ENCODE measurements around the gene SOD3. TPM values are rescaled to one million over a fixed set of nuclear protein-coding genes. Genes with fewer than 3 reads are reported as not detected.

Gene SOD3
- total RNA-seq, 1 experiment from 2014 or later, result 112 TPM

- DNase-seq (ENCODE audit: low read depth), result no peak
- in situ Hi-C loops (cut with HindIII; ENCODE audit: low pct_unique_long_range_greater_than_20kb, low sequenced_read_pairs), result no loop called here
These were observed 23.2 kb upstream of the SOD3 start for GRCh38 chr4:24772061-24772705.

DNA sequence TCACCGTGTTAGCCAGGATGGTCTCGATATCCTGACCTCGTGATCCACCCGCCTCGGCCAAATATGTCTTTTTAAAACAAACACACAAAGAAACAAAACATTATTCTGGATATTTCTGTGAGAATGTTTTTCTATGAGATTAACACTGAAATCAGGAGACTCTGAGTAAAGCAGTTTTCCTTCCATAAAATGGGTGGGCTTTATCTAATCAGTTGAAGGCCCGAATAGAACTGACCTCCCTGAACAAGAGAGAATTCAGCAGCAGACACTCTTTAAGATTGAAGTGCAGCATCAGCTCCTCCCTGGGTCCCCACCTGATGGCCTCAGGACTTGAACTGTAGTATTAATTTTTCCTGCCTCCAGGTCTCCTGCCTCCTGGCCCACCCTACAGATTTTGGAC lies 22.4 kb upstream of the SOD3 start:
- no peak for DNase-seq (ENCODE audit: low read depth)
- in situ Hi-C loops (cut with HindIII; ENCODE audit: low pct_unique_long_range_greater_than_20kb, low sequenced_read_pairs), result no loop called here

- DNase-seq (ENCODE audit: low read depth), result no peak
- in situ Hi-C loops (cut with HindIII; ENCODE audit: low pct_unique_long_range_greater_than_20kb, low sequenced_read_pairs), result no loop called here
These were observed 20.9 kb upstream of the SOD3 start for GRCh38 chr4:24774452-24774851.

DNA sequence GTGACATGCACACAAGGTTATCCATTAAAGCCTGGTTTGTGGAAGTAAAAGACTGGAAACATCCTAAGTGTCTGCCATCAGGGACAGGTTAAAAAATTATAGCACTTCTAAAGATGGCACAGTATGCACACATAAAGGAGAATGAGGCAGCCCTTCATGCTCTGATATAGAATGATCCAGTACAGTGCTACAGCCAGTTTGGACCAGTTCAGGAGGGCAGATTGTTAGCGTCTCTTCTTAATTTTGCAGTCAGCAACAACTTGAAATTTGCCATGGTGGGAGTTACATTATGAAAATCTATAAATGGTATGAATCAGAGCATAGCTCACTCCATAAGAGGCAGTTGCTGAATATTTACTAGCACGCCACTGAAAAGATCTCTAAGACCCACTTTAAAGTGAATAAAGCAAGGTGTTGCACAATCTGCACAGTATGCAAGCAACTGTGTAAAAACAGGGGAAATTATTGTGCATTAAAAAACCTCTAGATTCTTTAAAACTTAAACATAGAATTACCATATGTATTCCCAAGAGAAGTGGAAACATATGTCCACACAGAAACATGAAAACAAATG lies 20.3 kb upstream of the SOD3 start:
- in situ Hi-C loops (cut with HindIII; ENCODE audit: low pct_unique_long_range_greater_than_20kb, low sequenced_read_pairs), result no loop called here

DNA sequence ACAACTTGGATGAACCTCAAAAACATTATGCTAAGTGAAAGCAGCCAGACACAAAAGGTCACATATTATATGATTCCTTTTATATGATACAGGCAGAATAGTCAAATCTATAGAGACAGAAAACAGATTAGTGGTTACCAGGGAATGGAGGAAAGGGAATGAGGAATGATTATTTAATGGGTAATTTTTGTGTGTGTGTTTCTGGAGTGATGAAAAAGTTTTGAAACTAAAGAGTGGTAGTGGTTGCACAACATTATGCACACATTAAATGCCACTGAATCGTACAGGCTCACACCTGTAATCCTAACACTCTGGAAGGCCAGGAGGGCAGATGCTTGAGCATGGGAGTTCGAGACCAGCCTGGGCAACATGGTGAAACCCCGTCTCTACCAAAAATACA lies 19.6 kb upstream of the SOD3 start:
- in situ Hi-C loops (cut with HindIII; ENCODE audit: low pct_unique_long_range_greater_than_20kb, low sequenced_read_pairs), result no loop called here
- DNase-seq (ENCODE audit: low read depth), result no peak

More for the DNA sequence above, 20.3 kb upstream of the SOD3 start:
- no peak for DNase-seq (ENCODE audit: low read depth)

GRCh38 chr4:24777536-24778463 lies 17.6 kb upstream of the SOD3 start:
- no peak for DNase-seq (ENCODE audit: low read depth)
- in situ Hi-C loops (cut with HindIII; ENCODE audit: low pct_unique_long_range_greater_than_20kb, low sequenced_read_pairs), result no loop called here

GRCh38 chr4:24778464-24779225 lies 16.7 kb upstream of the SOD3 start:
- DNase-seq (ENCODE audit: low read depth), result no peak
- in situ Hi-C loops (cut with HindIII; ENCODE audit: low pct_unique_long_range_greater_than_20kb, low sequenced_read_pairs), result no loop called here

- in situ Hi-C loops (cut with HindIII; ENCODE audit: low pct_unique_long_range_greater_than_20kb, low sequenced_read_pairs), result no loop called here
- no peak for DNase-seq (ENCODE audit: low read depth)
These were observed 14.4 kb upstream of the SOD3 start for GRCh38 chr4:24780936-24781495.

- in situ Hi-C loops (cut with HindIII; ENCODE audit: low pct_unique_long_range_greater_than_20kb, low sequenced_read_pairs), result no loop called here
- peak; percentile 66 for DNase-seq (ENCODE audit: low read depth)
These were observed 13.2 kb upstream of the SOD3 start for GRCh38 chr4:24781999-24782745.

- DNase-seq (ENCODE audit: low read depth), result no peak
- in situ Hi-C loops (cut with HindIII; ENCODE audit: low pct_unique_long_range_greater_than_20kb, low sequenced_read_pairs), result no loop called here
These were observed 11.9 kb upstream of the SOD3 start for GRCh38 chr4:24783506-24783905.

DNA sequence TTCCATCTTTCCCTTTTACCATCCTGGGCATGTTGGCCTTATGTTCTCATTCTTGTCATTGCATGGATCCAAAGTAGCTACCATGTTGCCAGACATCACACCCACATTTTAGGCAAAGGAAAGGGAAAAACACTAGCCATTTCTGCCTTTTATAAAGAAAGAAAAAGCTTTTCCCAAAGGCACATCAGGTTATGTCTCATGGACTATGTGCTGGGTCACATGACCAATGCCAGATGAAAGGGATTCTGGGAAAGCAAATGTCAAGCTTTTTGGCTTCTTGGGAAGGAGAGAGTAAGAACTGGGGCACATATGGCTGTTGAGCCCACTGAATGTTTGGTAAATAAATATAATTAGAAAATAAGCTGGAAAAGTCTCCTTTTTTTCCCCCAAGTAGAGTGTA lies 4.3 kb upstream of the SOD3 start:
- no peak for DNase-seq (ENCODE audit: low read depth)
- in situ Hi-C loops (cut with HindIII; ENCODE audit: low pct_unique_long_range_greater_than_20kb, low sequenced_read_pairs), result no loop called here

GRCh38 chr4:24792552-24792951 lies 2.8 kb upstream of the SOD3 start:
- no peak for DNase-seq (ENCODE audit: low read depth)
- in situ Hi-C loops (cut with HindIII; ENCODE audit: low pct_unique_long_range_greater_than_20kb, low sequenced_read_pairs), result no loop called here

DNA sequence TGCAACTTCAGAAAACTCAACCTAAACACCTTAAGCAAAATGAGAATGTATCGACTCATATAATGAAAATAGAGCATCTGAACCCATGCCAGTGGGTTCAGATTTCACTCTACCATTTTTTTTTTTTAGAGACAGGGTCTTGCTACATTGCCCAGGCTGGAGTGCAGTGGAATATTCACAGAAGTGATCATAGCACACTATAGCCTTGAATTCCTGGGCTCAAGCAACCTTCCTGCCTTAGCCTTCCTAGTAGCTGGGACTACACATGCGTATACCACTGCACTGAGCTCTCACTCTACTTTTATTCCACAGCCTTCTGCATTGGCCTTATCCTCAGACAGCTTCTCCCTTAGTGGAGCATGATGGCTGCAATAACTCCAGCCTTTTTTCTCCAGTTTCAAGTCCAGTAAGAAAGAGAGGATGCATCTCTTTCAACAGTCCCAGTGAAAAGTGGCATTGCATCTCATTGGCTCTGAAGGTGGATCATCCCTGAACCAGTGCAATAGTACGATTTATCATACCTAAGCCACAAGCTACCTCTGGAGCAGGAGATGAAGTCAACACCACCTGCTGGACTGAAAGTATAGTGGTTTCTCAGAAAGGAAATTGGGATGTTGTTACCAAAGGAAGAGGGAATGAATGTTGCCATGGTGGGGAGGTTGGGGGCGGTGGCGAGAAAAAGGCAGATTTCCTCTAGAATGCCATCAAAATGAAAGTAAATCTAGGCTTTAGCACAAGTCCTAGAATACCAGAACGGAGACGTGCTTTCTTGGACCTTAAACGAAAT lies 2.0 kb upstream of the SOD3 start:
- in situ Hi-C loops (cut with HindIII; ENCODE audit: low pct_unique_long_range_greater_than_20kb, low sequenced_read_pairs), result no loop called here
- peak; percentile 59 for DNase-seq (ENCODE audit: low read depth)

DNA sequence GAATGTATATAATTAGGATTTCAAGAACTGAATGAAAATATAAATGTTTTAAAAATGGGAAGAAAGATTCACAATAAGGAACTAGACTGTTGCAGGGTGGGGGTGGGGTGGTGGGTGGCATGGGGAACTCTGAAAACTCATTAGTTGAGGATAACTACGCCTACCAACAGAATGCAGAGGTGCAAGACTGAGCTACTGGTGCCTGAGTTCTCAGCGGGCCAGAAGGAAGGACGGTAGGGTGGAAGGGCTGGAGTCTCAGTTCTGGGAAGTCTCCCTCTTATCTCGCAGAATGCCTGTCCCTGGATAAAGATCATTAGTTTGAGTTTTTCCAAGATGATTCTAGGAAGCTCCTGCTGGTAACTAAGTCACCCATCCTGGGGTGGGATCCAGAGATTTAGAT lies 1.3 kb upstream of the SOD3 start:
- no peak for DNase-seq (ENCODE audit: low read depth)
- in situ Hi-C loops (cut with HindIII; ENCODE audit: low pct_unique_long_range_greater_than_20kb, low sequenced_read_pairs), result no loop called here

GRCh38 chr4:24794480-24794879 lies 893 bp upstream of the SOD3 start:
- in situ Hi-C loops (cut with HindIII; ENCODE audit: low pct_unique_long_range_greater_than_20kb, low sequenced_read_pairs), result no loop called here
- DNase-seq (ENCODE audit: low read depth), result peak; percentile 20

- in situ Hi-C loops (cut with HindIII; ENCODE audit: low pct_unique_long_range_greater_than_20kb, low sequenced_read_pairs), result no loop called here
- no peak for DNase-seq (ENCODE audit: low read depth)
These were observed 451 bp downstream of the SOD3 start for GRCh38 chr4:24795666-24796381.
